GM19043 (cell line): Measurements from ENCODE around the gene NAGA.
"Not testable (repeated sequence)": the region's sequence is repeated elsewhere in the genome, so short reads cannot be mapped to it uniquely, and the experiment has no call there.

ENCODE experiments used
- ATAC-seq: cut with Tn5 transposase; IDR thresholded peaks from one replicate; pipeline ENCODE4 v1.9.1; 2021; ENCODE audit warnings: low read depth; ENCODE audit not compliant: unreplicated experiment

NAGA gene

GRCh38 chr22:42076764-42077485 lies 6.3 kb upstream of the NAGA start:
- no peak for ATAC-seq

GRCh38 chr22:42074846-42075676 lies 4.4 kb upstream of the NAGA start:
- ATAC-seq = no peak

- no peak for ATAC-seq
Measured at GRCh38 chr22:42074132-42074811, 3.7 kb upstream of the NAGA start, which contains the start of gene PHETA2. Gene PHETA2, plus strand, starts transcription at chr22:42074248. Its CDS starts 3,046 bp downstream, at chr22:42077294.

- no peak for ATAC-seq
Measured at GRCh38 chr22:42073621-42074041, 3.0 kb upstream of the NAGA start.

- ATAC-seq = no peak
Measured at GRCh38 chr22:42072606-42073330, 2.2 kb upstream of the NAGA start.

- ATAC-seq = not testable (repeated sequence)
Measured at GRCh38 chr22:42071508-42071907, 896 bp upstream of the NAGA start.

GRCh38 chr22:42069801-42070516 lies 653 bp downstream of the NAGA start:
- ATAC-seq = peak; percentile 4

GRCh38 chr22:42068291-42068690 lies 2.3 kb downstream of the NAGA start:
- ATAC-seq = no peak

GRCh38 chr22:42067671-42068251 lies 2.9 kb downstream of the NAGA start:
- ATAC-seq = no peak

GRCh38 chr22:42066937-42067336 lies 3.7 kb downstream of the NAGA start:
- no peak for ATAC-seq

- no peak for ATAC-seq
Measured at GRCh38 chr22:42066126-42066761, 4.4 kb downstream of the NAGA start.

GRCh38 chr22:42065438-42066125 lies 5.0 kb downstream of the NAGA start:
- ATAC-seq = no peak

GRCh38 chr22:42064629-42065028 lies 6.0 kb downstream of the NAGA start:
- ATAC-seq = no peak

GRCh38 chr22:42062506-42063170 lies 8.0 kb downstream of the NAGA start:
- no peak for ATAC-seq

GRCh38 chr22:42061041-42061440 lies 9.6 kb downstream of the NAGA start:
- no peak for ATAC-seq

GRCh38 chr22:42060489-42060888 lies 10.1 kb downstream of the NAGA start:
- no peak for ATAC-seq

- ATAC-seq = no peak
Measured at GRCh38 chr22:42056757-42057511, 13.7 kb downstream of the NAGA start.
